Myometrial cell (primary cell): Measurements from ENCODE around the gene CD300LD. TPM values are rescaled to one million over a fixed set of nuclear protein-coding genes. Genes with fewer than 3 reads are reported as not detected.

Source experiments
- total RNA-seq: library from RNA; depleted of rRNA; stranded (reverse); fragments of >200 nt; gene quantifications from 2 replicates; pipeline ENCODE4 v1.2.3, GENCODE V29; 2015

The CD300LD gene
- not detected in 2 replicates for total RNA-seq

DNA sequence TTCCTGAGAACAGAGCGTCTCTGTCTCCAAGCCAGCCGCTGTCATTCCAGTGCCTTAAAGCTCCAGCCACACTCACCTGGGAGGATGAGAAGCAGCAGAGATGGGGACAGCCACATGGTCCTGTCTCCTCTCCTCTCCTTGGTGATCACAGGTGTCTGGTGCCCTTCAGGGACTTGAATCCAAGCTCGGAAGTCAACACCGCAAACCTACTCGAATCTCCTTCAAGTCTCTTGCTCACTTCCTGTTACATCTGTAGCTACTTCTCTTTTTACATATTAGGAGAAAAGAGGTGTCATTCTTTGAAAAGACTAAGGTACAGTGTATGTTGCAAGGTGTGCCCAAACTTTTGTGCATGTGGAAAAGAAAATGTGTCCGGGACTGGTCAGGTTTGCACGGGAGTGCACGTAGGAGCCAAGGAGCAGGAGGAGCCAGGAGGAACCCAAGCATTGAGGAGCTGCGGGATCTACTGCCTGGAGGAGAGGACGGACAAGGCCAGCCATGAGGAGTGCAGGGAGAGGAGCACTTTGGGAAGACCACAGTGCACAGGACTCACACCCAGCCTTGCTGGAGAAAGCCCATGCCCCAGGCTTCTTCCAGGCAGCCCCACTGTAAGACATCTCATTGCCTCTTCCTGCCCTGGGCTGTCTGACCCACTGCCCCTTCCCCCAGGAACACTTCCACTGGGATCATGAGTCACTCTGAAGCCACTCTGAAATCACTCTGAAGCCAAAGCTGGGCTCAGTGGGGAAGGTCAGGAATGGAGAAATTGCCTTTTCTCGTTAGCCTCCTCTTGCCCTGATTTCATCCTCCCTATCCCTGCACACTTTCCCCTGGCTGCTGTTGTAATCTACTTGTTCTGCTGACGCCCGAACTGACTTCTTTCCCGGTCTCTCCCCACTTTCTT is at the start of gene CD300LD:
TSS of gene CD300LD (minus strand) at position 197 of the 904 bp plus-strand sequence. CDS start at position 116, 81 bp downstream.

DNA sequence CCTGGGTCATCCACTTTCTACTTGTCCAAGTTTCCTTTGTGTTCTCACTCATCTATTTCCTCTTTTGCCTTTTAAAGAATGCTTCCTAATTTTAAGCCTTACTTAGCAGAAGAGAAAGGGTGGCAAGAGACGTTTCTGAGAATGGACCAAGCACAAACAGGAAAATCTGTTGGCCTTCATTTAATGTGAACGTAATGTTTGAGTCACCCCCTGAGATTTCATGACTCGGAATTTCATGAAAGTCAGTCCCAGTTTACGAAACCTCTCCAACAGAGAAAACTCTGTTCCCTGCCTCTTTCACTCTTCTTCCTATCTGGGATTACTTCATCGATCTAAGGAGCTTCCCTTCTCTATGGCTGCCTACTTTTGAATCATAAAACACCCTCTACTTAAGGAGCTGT is 31.6 kb upstream of the CD300LD start, which contains the start of gene CD300E:
TSS of gene CD300E (minus strand) at position 46 of the 401 bp plus-strand sequence. CDS start 117 bp downstream, outside the sequence.

DNA sequence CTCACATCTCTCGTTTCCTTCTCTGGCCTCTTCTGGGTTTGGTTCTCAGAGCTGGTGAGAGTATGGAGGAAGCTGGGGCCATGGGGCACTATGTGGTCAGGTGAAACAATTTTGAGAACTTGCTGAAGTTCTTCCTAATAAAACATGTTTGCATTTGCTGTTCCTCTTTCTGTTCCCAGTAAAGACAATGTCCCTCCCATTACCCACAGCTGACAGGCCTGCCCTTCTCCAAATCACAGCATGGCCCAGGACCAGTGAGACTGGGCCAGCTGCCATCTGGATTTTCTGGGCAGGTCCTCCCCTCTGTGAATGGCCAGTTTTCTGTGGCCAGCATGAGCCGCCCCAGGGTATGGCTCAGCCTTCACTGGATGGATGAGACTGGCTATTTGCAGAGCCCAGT is 24.7 kb downstream of the CD300LD start, which contains the start of gene CD300H:
TSS of gene CD300H (minus strand) at position 113 of the 400 bp plus-strand sequence.

DNA sequence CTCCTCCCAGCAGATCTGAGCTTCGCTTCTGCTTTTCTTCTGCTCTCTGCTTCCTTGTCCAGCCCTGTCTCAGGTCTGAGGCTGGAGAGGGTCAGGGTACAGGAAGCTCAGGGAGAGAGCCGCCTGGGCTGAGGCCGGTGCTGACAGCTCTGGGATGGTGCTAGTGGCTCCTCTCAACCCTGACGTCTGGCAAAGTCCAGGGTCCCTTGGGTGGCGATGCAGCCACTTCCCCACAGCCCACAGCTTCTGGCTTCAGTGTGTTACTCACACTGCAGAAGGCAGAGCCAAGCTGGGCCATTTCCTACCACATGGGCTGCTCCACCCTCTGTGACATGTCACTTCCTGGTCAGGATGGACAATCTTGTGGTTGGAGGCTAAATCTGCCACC is 46.2 kb downstream of the CD300LD start, which contains the start of gene CD300C:
TSS of gene CD300C (minus strand) at position 273 of the 388 bp plus-strand sequence. CDS start 333 bp downstream, outside the sequence.

DNA sequence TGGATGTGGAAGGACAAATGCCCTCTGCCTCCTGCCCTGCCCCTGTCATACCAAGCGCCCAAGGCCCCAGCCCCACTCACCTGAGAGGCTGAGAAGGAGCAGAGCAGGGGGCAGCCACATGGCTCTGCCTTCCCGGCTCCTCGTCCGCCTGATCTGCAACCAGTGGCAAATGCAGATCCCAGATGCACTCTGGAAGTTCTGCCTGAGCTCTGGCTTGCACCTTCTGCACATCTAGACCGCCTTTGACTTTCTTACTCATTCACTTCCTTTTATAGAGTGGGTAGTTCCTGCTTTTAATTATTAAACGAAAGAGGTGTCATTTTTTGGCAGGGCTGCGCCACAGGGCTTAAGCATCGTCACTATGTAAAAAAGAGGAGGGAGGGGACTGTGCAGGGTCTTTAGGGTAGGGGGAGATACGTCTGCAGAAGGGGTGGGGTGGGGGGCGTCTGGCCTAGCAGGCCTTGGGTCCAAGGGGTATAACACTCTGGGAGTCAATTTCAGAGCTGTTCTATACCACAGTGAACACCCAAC is 60.8 kb downstream of the CD300LD start, which contains the start of gene CD300LB:
TSS of gene CD300LB (minus strand) at position 245 of the 531 bp plus-strand sequence. CDS start at position 120, 125 bp downstream.

Other genes with a start within 250 kb of the CD300LD start
- gene BTBD17, start 230.4 kb downstream of the CD300LD start, total RNA-seq: not detected in 2 replicates
- not detected in 2 replicates for gene GPR142, start 224.8 kb downstream of the CD300LD start, total RNA-seq
- gene GPRC5C, start 160.2 kb downstream of the CD300LD start, total RNA-seq: under 0.01 TPM in 1 of 2 replicates, not detected in the other
- not detected in 2 replicates for gene CD300A, start 125.6 kb downstream of the CD300LD start, total RNA-seq
- not detected in 2 replicates for gene CD300LB, start 60.8 kb downstream of the CD300LD start, total RNA-seq
- not detected in 2 replicates for gene CD300C, start 46.2 kb downstream of the CD300LD start, total RNA-seq
- not detected in 2 replicates for gene CD300H, start 24.8 kb downstream of the CD300LD start, total RNA-seq
- gene CD300E, start 31.5 kb upstream of the CD300LD start, total RNA-seq: not detected in 2 replicates
- gene CD300LF, start 120.6 kb upstream of the CD300LD start, total RNA-seq: not detected in 2 replicates
- 0.53 TPM in 1 of 2 replicates, not detected in the other for gene RAB37, start 145.0 kb upstream of the CD300LD start, total RNA-seq
- 35.3 and 42.1 TPM in 2 replicates for gene NHERF1, start 156.3 kb upstream of the CD300LD start, total RNA-seq
- 26.4 and 32.0 TPM in 2 replicates for gene NAT9, start 184.1 kb upstream of the CD300LD start, total RNA-seq